ELR (cell line): ENCODE results near the gene DENND2C.

Experiments
- DNase-seq: peaks from one replicate; pipeline ENCODE4 v3.0.0-alpha.2; 2015; ENCODE audit warnings: low read depth

The DENND2C gene

DNA sequence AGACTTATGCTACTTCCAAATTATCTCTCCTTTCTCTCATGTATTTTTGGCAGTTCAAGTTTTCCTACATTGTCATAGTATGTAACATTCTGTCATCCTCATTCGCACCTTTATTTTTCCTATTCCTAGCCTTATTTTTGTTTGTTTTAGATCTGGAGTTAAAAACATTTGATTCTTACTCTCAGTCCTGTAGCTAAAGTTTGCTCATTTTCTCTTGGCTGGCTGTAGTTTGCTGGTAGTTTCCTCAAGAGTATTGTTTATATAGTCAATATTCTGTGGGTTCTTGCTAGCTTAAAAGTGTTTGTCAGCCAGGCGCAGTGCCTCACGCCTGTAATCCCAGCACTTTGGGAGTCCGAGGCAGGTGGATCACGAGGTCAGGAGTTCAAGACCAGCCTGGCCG lies 129.0 kb downstream of the DENND2C start:
- no peak for DNase-seq

DNA sequence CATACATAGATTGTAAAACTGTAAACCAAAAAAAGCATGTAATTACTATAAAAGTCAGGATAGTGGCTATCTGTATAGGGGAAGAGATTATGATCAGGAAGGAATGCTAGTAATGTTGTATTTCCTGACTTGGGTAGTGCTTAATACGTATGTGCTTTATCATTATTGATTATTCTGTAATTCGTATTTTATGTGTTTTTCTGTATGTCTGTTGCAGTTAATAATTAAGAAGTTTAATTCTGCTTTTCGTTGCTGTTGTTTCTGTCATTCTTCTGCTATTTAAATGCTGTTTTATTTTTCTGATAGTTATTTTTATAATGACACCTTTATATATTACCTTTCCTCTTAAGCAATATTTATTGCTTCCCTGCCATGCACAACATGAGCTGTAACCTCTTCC lies 129.6 kb downstream of the DENND2C start:
- no peak for DNase-seq

DNA sequence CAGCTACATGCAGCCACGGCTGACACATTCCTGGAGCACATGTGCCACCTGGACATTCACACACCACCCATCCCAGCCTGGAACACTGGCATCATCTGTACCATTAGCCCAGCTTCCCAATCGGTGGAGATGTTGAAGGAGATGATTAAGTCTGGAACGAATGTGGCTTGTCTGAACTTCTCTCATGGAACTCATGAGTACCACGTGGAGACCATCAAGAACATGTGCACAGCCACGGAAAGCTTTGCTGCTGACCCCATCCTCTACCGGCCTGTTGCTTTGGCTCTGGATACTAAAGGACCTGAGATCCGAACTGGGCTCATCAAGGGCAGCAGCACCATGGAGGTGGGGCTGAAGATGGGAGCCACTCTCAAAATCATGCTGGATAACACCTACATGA lies 133.8 kb downstream of the DENND2C start:
- no peak for DNase-seq

- DNase-seq, result no peak
Measured at GRCh38 chr1:114535401-114535800, 134.4 kb downstream of the DENND2C start.
